GM18511 (cell line): Measurements from ENCODE around the gene PITPNM1.
"Not testable (repeated sequence)": the region's sequence is repeated elsewhere in the genome, so short reads cannot be mapped to it uniquely, and the experiment has no call there.

ENCODE experiments used
- ATAC-seq: cut with Tn5 transposase; IDR thresholded peaks from one replicate; pipeline ENCODE4 v1.9.1; 2021; ENCODE audit warnings: mild to moderate bottlenecking, moderate library complexity; ENCODE audit not compliant: unreplicated experiment

PITPNM1 gene

DNA sequence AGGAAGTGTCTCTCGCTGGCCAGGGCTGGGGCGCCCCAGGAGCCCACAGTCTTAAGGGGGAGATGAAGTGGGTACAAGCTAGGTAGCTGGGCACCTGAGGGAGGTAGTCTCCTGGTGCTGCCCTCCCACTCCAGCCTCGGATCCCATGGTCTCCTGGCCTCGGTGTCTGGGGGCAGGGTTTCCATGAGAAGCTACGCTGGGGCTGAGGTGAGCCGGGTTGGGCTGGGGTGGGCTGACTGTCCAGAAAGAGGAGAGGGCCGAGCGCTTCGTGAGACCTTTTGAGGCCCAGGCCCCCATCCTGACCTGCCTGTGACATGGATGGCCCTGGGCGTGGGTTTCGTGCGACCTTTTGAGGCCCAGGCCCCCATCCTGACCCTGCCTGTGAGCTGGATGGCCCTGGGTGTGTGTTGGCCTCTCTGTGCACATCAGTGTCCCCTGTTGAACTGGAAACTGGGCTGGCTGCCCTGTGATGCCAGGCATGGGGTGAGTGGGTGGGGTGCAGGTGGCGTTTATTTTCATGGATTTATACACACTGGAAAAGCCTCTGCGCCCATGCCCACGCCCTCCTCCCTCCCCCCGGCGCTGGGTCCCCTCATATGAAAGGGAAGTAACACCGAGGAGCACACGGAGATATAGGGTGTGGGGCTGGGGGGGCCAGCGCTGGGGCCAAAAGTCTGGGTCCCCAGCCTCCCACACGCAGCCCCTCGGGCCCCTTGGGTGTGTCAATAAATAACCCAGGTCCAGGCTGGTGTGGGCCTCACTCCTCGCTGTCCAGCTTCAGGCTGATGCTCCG, 13.7 kb downstream of the PITPNM1 start:
- ATAC-seq: no peak

- ATAC-seq: no peak
Observed at GRCh38 chr11:67490727-67491065, 14.5 kb downstream of the PITPNM1 start.

GRCh38 chr11:67489885-67490726, 15.1 kb downstream of the PITPNM1 start:
- no peak for ATAC-seq

- ATAC-seq: no peak
Observed at GRCh38 chr11:67489203-67489884, 15.8 kb downstream of the PITPNM1 start.

DNA sequence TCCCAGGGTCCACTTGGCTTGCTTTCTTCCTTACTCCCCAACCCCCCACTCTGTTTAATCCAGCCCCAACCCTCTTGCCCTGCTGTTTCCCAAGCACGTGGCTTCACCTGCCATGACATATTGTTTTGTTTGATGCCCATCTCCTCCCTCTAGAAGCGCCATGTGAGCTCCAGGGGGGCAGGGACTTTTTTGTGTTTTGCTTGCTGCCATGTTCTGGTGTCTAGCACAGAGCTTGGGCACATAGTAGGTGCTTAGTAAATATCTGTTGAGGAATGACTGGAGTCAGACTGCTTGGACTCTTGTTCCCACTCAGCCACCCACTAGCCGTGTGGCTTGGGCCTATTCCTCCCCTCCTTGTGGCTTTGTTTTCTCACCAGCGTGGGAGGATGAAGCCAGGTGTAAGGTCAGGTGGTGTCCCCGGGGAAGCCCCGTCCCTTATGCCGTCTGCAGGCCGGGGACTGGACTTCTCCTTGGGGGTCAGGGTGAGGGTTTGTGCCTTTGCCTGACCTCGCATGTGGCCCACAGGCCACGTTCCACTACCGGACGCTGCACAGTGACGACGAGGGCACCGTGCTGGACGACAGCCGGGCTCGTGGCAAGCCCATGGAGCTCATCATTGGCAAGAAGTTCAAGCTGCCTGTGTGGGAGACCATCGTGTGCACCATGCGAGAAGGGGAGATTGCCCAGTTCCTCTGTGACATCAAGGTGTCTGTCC, 18.5 kb downstream of the PITPNM1 start:
- no peak for ATAC-seq

DNA sequence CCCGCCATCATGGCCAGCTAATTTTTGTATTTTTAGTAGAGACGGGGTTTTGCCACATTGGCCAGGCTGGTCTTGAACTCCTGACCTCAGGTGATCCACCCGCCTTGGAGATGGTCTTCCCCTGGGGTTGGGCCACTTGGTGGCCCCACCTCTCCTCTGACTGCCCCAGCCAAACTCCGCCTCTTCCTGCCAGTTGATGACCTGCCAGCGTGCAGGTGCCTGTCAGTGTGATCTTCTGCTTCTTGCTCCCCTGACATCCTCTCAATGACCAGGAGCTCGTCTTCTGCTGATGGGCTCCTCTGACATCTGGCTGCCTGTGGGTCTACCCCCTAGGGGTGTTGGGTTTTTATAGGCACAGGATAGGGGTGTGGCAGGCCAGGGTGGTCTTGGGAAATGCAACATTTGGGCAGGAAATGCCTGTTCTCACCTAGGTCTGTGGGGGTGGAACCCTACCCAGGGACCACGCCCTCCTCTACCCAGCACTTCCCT, 19.2 kb downstream of the PITPNM1 start:
- not testable (repeated sequence) for ATAC-seq

- ATAC-seq: no peak
Observed at GRCh38 chr11:67484847-67485311, 20.3 kb downstream of the PITPNM1 start.

DNA sequence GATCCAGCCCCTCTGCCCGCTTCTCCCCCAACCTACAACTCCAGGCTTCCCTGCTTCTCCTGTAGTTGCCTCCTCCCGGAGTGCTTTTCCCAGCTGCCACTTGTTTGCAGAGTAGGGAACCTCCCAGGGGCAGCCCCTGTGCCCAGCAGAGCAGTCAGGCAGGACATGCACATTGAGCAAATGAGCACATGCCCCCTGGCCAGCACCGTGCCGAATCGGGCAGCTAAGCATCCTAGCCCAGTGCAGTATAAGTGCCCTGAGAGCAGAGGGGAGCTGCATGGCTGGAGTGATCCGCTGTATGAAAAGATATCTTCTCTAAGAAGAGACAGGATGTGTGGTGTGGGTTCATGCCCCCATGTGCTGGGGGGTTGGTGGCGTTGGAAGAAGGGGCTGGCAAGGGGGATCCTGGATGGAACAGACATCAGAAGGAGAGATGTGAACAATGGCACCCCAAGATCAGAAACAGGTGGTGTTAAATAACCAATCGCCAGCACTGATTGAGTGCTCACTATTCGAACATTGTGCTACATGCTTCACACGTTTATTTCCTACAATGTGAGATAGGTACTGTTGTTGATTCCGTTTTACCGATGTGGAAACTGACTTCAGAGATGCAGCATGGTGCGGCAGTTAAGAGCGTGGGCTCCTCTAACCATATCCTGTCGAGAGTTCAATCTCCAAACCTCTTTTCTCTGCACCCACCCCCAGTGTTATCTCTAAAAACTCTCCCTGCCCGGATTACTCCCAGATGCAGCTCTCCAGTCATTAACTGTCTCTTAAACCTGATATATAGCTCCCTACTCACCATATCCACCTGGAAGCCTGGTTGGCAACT, 21.1 kb downstream of the PITPNM1 start:
- ATAC-seq: no peak

- ATAC-seq: peak; percentile 59
Observed at GRCh38 chr11:67482827-67483798, 22.1 kb downstream of the PITPNM1 start, which contains the start of gene AIP. AIP (plus strand) TSS chr11:67483026; CDS start chr11:67483159, 133 bp downstream.

DNA sequence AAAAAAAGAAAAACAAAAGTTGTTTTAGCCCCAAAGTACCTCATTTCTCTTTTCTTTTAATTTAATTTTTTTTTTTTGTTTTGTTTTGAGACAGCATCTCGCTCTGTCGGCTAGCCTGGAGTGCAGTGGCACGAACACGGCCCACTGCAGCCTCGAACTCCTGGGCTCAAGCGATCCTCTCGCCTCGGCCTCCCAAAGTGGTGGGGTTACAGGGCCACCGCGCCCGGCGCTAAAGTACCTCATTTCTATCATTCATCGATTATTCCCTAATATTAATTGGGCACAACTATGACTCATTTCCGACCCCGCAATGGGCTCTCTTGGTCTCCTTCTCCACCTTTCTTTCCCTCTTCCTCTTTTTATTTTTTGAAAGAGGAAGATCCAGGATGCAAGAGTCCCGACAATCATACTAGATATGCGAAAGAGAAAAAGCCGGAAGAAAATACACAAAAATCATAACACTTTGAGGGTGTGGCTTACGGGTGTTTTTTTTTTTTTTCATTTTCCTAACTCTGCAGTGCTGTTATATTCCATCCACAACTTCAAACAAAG, 22.8 kb downstream of the PITPNM1 start:
- ATAC-seq: no peak

- not testable (repeated sequence) for ATAC-seq
Observed at GRCh38 chr11:67477344-67478050, 27.7 kb downstream of the PITPNM1 start.

- ATAC-seq: not testable (repeated sequence)
Observed at GRCh38 chr11:67476692-67477091, 28.5 kb downstream of the PITPNM1 start.

- no peak for ATAC-seq
Observed at GRCh38 chr11:67472882-67473281, 32.3 kb downstream of the PITPNM1 start.

- ATAC-seq: no peak
Observed at GRCh38 chr11:67470337-67471002, 34.7 kb downstream of the PITPNM1 start.

- no peak for ATAC-seq
Observed at GRCh38 chr11:67469508-67469811, 35.7 kb downstream of the PITPNM1 start.

GRCh38 chr11:67468759-67469507, 36.2 kb downstream of the PITPNM1 start, which contains the start of gene TMEM134:
TMEM134 (minus strand) TSS chr11:67469251; CDS start chr11:67469192, 59 bp downstream.
- peak; percentile 65 for ATAC-seq
